Cardiac fibroblast (primary cell): Measurements from ENCODE around the gene CACNA2D3.

Experiments used
- DNase-seq, 2 donors: peaks; one replicate each; pipeline versions ENCODE4 v3.0.0 to v3.0.0-alpha.2; 2010; ENCODE audit warnings: low read depth in 2 of 2
- H3K4me3 ChIP-seq, 2 donors: replicated peaks in 1 of 2; 1 replicate in 1 of 2; 2 replicates in 1 of 2; pipeline ENCODE4 v1.5.1; 2011; ENCODE audit warnings: low read depth in 2 of 2, low read length in 2 of 2, mild to moderate bottlenecking in 2 of 2, moderate library complexity in 1 of 2
- TF ChIP-seq, protein P1 (sequence below): IDR thresholded peaks from one replicate; pipeline ENCODE4 v1.5.1; 2011; ENCODE audit warnings: low read depth, mild to moderate bottlenecking, low read length, inconsistent platforms

CACNA2D3 gene

DNA sequence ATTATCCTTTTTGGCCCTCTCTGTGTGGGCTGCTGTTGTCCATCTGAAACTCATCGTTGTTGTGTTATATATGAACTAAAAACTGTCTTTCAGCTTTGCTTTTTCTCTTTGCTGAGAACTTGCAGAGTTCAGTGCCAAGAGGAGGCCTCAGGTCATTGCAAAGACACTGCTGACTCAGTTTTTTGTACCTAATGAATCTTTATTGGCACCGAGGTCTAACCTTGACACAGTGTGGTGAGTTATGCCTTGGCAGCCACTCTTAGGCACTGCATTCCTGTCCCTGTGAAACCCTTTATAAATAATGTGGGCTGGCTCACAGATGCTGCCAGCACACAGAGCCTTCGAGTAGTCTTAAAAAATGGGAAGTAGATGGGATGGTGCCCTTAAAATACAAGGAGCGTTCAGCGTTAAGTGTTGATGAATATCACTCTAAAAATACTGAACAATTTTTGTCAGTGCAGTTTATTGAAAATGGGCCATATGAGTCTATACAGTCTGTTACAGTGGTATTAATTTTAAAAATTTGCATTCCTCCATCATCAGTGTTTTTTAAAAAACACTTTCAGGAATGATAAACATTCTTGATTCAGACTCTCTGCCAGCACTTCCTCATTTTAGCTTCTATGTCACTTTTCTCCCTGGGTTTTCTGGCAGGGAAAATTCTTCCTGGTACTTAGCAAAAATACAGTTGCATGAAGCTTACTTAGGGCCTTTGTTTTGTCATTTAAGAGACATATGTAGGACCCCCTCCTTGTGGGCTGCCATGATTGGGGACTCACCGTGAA, 234.1 kb downstream of the CACNA2D3 start:
- TF ChIP-seq, protein P1, sequence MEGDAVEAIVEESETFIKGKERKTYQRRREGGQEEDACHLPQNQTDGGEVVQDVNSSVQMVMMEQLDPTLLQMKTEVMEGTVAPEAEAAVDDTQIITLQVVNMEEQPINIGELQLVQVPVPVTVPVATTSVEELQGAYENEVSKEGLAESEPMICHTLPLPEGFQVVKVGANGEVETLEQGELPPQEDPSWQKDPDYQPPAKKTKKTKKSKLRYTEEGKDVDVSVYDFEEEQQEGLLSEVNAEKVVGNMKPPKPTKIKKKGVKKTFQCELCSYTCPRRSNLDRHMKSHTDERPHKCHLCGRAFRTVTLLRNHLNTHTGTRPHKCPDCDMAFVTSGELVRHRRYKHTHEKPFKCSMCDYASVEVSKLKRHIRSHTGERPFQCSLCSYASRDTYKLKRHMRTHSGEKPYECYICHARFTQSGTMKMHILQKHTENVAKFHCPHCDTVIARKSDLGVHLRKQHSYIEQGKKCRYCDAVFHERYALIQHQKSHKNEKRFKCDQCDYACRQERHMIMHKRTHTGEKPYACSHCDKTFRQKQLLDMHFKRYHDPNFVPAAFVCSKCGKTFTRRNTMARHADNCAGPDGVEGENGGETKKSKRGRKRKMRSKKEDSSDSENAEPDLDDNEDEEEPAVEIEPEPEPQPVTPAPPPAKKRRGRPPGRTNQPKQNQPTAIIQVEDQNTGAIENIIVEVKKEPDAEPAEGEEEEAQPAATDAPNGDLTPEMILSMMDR: no peak
- H3K4me3 ChIP-seq: no peak overlapping the region
- DNase-seq: peak in 1 of 2 donors; percentile 60

DNA sequence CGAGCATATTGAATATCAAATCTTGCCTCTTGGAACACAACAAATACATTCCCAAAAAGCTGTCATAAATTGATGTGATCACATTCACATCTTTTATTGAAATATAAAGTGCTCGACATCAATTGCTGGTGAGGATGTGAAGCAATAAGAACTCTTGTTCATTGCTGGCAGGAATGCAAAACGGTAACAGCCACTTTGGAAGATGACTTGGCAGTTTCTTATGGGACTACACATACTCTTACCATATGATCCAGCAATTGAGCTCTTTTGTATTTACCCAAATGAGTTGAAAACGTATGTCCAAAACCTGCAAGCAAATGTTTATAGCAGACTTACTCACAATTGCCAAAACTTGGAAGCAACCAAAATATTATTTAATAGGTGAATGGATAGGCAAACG, 234.9 kb downstream of the CACNA2D3 start:
- TF ChIP-seq, protein P1: no peak
- DNase-seq: peak in 1 of 2 donors; percentile 20
- H3K4me3 ChIP-seq: no peak overlapping the region

DNA sequence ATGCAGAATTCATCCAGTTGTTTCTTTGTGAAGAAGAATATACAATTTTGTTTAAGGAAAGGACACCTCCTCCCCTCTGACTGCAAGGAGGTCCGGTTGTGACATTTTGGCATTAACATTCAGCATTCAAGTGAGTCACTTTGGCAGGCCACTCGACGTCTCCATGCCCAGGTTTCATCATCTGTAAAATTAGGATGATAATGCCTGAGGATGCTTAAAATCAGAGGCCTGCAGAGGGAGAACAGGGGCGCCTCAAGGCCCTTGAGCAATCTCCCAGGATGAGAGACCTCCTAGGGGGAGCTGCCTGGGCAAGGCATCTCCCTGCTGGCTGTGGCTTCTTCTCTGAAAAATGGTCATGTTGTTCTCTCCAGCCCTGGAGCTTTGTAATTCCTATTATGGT, 236.0 kb downstream of the CACNA2D3 start:
- TF ChIP-seq, protein P1: no peak
- no peak overlapping the region for H3K4me3 ChIP-seq
- DNase-seq: peak in 1 of 2 donors; percentile 52

DNA sequence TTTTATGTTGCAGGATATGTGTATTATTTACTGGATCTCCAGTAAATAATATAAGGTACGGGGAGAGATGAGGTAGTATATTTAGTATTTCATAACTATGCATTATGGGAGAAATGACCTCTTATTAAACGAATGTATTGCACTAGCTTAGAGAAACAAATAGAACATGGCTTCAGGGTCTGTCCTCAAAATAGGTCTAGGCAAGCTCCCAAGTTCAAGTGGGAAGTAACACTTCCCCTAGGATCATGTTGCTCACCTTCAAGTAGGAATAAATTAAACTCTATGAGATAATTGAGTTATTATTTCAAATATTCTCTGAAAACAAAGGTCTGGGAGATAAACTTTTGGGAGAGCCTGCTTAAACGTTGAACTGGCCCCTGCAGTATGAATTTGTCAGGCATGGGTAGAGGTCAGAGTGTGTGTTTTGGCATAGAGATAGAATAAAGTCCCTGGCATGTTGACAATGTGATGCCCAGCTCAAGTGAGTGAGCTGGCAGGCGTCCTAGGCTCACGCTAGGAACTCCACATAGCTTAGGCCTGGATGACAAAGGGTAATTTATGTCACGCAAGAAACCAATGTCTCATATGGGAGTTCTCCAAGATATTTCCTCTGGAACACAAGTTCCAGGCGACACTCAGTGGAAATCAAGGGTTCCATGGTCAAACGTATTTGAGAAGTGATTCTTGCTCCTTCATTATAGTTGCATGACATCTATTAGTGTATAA, 236.8 kb downstream of the CACNA2D3 start:
- H3K4me3 ChIP-seq: no peak overlapping the region
- TF ChIP-seq, protein P1: no peak
- DNase-seq: no peak

DNA sequence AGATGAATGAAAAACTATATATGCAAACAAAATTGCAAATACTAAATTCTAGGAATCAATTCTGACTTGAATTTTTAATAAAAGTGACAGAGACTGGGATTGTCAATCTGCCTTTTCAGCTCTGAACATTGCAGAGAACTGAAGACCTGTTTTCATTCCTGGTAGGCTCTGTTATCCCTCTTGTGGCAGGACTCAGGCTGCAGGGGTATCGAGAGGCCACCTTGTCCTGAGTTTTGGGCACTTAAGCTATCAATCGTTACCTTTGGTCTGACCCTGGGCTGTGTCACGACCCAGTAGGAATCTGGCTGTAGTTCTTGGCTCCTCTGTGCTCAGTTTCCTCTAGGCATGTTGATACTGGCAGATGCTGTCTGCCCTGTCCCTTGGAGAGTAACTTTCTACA, 238.0 kb downstream of the CACNA2D3 start:
- H3K4me3 ChIP-seq: no peak overlapping the region
- DNase-seq: no peak
- TF ChIP-seq, protein P1: no peak

DNA sequence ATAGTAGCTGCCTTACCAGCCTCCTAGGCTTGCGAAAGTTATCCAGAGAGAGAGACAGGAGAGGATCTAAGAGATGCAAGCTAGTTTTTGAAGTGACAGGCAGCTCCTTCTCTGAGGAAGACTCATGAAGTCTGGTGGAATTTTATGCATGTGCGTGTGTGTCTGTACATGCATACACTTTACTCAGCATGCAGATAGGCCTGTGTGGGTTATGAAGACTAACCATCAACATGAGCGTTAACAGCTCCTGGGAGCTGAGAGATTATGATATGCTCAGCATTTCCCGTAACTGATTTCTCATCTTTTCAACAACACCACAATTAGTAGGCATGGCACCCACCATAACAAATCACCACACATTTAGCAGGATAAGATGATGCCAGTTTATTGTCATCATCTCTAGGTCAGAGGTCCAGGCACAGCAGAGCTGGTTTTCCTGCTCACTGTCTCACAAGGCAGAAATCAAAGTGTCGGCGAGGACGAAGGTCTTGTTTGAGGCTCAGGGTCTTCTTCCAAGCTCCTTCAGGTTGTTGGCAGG, 239.5 kb downstream of the CACNA2D3 start:
- H3K4me3 ChIP-seq: no peak overlapping the region
- DNase-seq: peak in 1 of 2 donors; percentile 3
- TF ChIP-seq, protein P1: no peak
